H9 (cell line): Measurements from ENCODE around the gene FAM149B1. TPM values are rescaled to one million over a fixed set of nuclear protein-coding genes. Genes with fewer than 3 reads are reported as not detected.

Experiments
- DNase-seq: peaks from one replicate; pipeline ENCODE4 v3.0.0-alpha.2; 2017
- H2AFZ ChIP-seq: one replicate; pipeline ENCODE4 v1.6.1; 2013; ENCODE audit warnings: mild to moderate bottlenecking, low read length, control low read depth, moderate library complexity
- H2AK5ac ChIP-seq: 2 replicates; pipeline ENCODE4 v1.6.1; 2013; ENCODE audit warnings: low read length, control low read depth, mixed read lengths; ENCODE audit not compliant: insufficient read length
- H2BK120ac ChIP-seq: one replicate; pipeline ENCODE4 v1.6.1; 2013; ENCODE audit warnings: low read depth, mild to moderate bottlenecking, low read length, control low read depth, inconsistent platforms; ENCODE audit not compliant: poor library complexity, severe bottlenecking
- H2BK12ac ChIP-seq: 2 replicates; pipeline ENCODE4 v1.6.1; 2013; ENCODE audit warnings: low read length, control low read depth, mixed read lengths, low read depth; ENCODE audit not compliant: insufficient read length
- H2BK15ac ChIP-seq: 2 replicates; pipeline ENCODE4 v1.6.1; 2013; ENCODE audit warnings: low read depth, low read length, control low read depth
- H2BK20ac ChIP-seq: one replicate; pipeline ENCODE4 v1.6.1; 2013; ENCODE audit warnings: low read depth, mild to moderate bottlenecking, low read length, control low read depth, inconsistent platforms; ENCODE audit not compliant: poor library complexity, severe bottlenecking
- H2BK5ac ChIP-seq: 2 replicates; pipeline ENCODE4 v1.6.1; 2013; ENCODE audit warnings: low read length, control low read depth, mixed read lengths; ENCODE audit not compliant: insufficient read length
- H3K14ac ChIP-seq: 2 replicates; pipeline ENCODE4 v1.6.1; 2013; ENCODE audit warnings: low read length, control low read depth; ENCODE audit not compliant: insufficient read depth
- H3K18ac ChIP-seq: 2 replicates; pipeline ENCODE4 v1.6.1; 2013; ENCODE audit warnings: low read depth, mild to moderate bottlenecking, mixed read lengths, low read length, control low read depth; ENCODE audit not compliant: insufficient read length
- H3K23ac ChIP-seq: 2 replicates; pipeline ENCODE4 v1.6.1; 2013; ENCODE audit warnings: low read length, control low read depth, mixed read lengths, low read depth; ENCODE audit not compliant: insufficient read length
- H3K23me2 ChIP-seq: 2 replicates; pipeline ENCODE4 v1.6.1; 2013; ENCODE audit warnings: low read depth, mild to moderate bottlenecking, mixed read lengths, low read length, control low read depth; ENCODE audit not compliant: insufficient read length, poor library complexity, severe bottlenecking
- H3K27ac ChIP-seq: 2 replicates; pipeline ENCODE4 v1.5.1; 2013; ENCODE audit warnings: low read length, control low read depth, mixed read lengths, low read depth; ENCODE audit not compliant: insufficient read length
- H3K27me3 ChIP-seq: 2 replicates; pipeline ENCODE4 v1.6.1; 2013; ENCODE audit warnings: low read length, control low read depth, inconsistent platforms; ENCODE audit not compliant: insufficient read depth
- H3K4ac ChIP-seq: 2 replicates; pipeline ENCODE4 v1.6.1; 2013; ENCODE audit warnings: low read depth, mild to moderate bottlenecking, control low read depth, inconsistent platforms, low read length, moderate library complexity
- H3K4me1 ChIP-seq: 2 replicates; pipeline ENCODE4 v1.6.1; 2013; ENCODE audit warnings: low read length, control low read depth, inconsistent platforms; ENCODE audit not compliant: insufficient read depth
- H3K4me2 ChIP-seq: 2 replicates; pipeline ENCODE4 v1.6.1; 2013; ENCODE audit warnings: low read length, control low read depth, mixed read lengths; ENCODE audit not compliant: insufficient read length, insufficient read depth
- H3K56ac ChIP-seq: 2 replicates; pipeline ENCODE4 v1.6.1; 2013; ENCODE audit warnings: low read depth, mild to moderate bottlenecking, mixed read lengths, low read length, control low read depth; ENCODE audit not compliant: insufficient read length
- H3K79me1 ChIP-seq: 2 replicates; pipeline ENCODE4 v1.6.1; 2013; ENCODE audit warnings: low read depth, mild to moderate bottlenecking, moderate library complexity, low read length, control low read depth, inconsistent platforms; ENCODE audit not compliant: insufficient read depth, poor library complexity, severe bottlenecking
- H3K79me2 ChIP-seq: 2 replicates; pipeline ENCODE4 v1.6.1; 2013; ENCODE audit warnings: low read length, control low read depth, inconsistent platforms; ENCODE audit not compliant: insufficient read depth
- H3K9ac ChIP-seq: 2 replicates; pipeline ENCODE4 v1.6.1; 2013; ENCODE audit warnings: low read length, control low read depth, mixed read lengths; ENCODE audit not compliant: insufficient read length; ENCODE audit errors: extremely low read depth
- H3K9me3 ChIP-seq: one replicate; pipeline ENCODE4 v1.6.1; 2013; ENCODE audit warnings: low read depth, low read length, inconsistent platforms; ENCODE audit not compliant: control insufficient read depth
- H3T11ph ChIP-seq: one replicate; pipeline ENCODE4 v1.6.1; 2013; ENCODE audit warnings: mild to moderate bottlenecking, low read length, control low read depth, inconsistent platforms
- H4K20me1 ChIP-seq: one replicate; pipeline ENCODE4 v1.6.1; 2013; ENCODE audit not compliant: control insufficient read depth, insufficient read length, insufficient read depth
- H4K5ac ChIP-seq: 2 replicates; pipeline ENCODE4 v1.6.1; 2013; ENCODE audit warnings: low read depth, mild to moderate bottlenecking, mixed read lengths, low read length, control low read depth; ENCODE audit not compliant: insufficient read length
- H4K8ac ChIP-seq: replicated peaks from 2 replicates; pipeline ENCODE4 v1.6.1; 2013; ENCODE audit warnings: low read length, control low read depth, mixed read lengths, low read depth; ENCODE audit not compliant: insufficient read length
- H4K91ac ChIP-seq: 2 replicates; pipeline ENCODE4 v1.6.1; 2013; ENCODE audit warnings: low read depth, mild to moderate bottlenecking, moderate library complexity, mixed read lengths, low read length, control low read depth; ENCODE audit not compliant: insufficient read length
- H3K27ac Mint-ChIP-seq, 3 experiments: 2 replicates in 2 of 3; 3 replicates in 1 of 3; pipeline ENCODE4 v1.8.0; 2020 to 2021; ENCODE audit warnings: mixed read lengths in 3 of 3, mild to moderate bottlenecking in 1 of 3, moderate library complexity in 1 of 3
- H3K27me3 Mint-ChIP-seq: 2 replicates; pipeline ENCODE4 v1.8.0; 2021; ENCODE audit warnings: low read depth, mild to moderate bottlenecking, moderate library complexity, mixed read lengths
- H3K36me3 Mint-ChIP-seq, 3 experiments: 2 replicates in 2 of 3; 3 replicates in 1 of 3; pipeline ENCODE4 v1.8.0; 2020 to 2021; ENCODE audit warnings: low read depth in 3 of 3, mixed read lengths in 3 of 3; ENCODE audit not compliant: insufficient read depth in 1 of 3
- H3K4me1 Mint-ChIP-seq, 2 experiments: 2 replicates each; pipeline ENCODE4 v1.8.0; 2020; ENCODE audit warnings: mixed read lengths in 2 of 2
- H3K4me3 Mint-ChIP-seq, 2 experiments: 2 replicates in 1 of 2; 3 replicates in 1 of 2; pipeline ENCODE4 v1.8.0; 2020 to 2021; ENCODE audit warnings: mild to moderate bottlenecking in 2 of 2, mixed read lengths in 2 of 2, moderate library complexity in 1 of 2
- H3K9me3 Mint-ChIP-seq, 2 experiments: 2 replicates in 1 of 2; 3 replicates in 1 of 2; pipeline ENCODE4 v1.8.0; 2020; ENCODE audit warnings: mild to moderate bottlenecking in 2 of 2, mixed read lengths in 2 of 2, moderate library complexity in 1 of 2
- WGBS: extraction: QIAGEN DNeasy Blood & Tissue Kit; methylation state at CpG from one replicate; pipeline ENCODE4 v1.1.7; 2013; ENCODE audit warnings: missing lambda C conversion rate, low lambda C conversion rate, mixed read lengths; ENCODE audit not compliant: insufficient read length; ENCODE audit errors: extremely low coverage; 5-methylcytosine and 5-hydroxymethylcytosine counted together
- total RNA-seq: library from RNA; stranded (reverse); gene quantifications from 2 replicates; pipeline ENCODE4 v1.2.1, GENCODE V29; 2021
- TF ChIP-seq, protein P1 (sequence below): fragments of 200-600 bp; sonication (generic); conservative IDR thresholded peaks from 3 replicates; pipeline ENCODE4 v1.8.0; 2021; ENCODE audit warnings: antibody characterized with exemption, mild to moderate bottlenecking

The FAM149B1 gene
- total RNA-seq, 1 experiment from 2014 or later, result 17.9 TPM

DNA sequence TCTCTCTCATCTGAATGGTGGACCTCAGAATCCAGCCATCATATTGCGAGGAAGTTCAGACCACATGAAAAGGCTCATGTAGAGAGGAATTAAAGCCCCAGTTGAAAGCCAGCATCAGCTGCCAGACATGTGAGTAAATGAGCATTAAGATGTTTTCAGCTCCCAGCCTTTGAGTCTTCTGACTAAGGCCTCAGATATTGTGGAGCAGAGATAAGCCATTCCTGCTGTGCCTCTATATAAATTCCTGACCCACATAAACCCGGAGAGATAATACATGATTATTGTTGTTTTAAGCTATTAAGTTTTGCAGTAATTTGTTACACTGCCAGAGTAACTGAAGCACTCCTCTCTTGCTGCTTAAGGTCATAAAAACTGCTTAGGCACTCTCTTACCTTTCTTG is 14.6 kb downstream of the FAM149B1 start:
- Mint-ChIP-seq H3K4me1 (no peaks in the 10 kb centered on the region), H3K36me3 (peaks cover 0 to 22% (median 15%) of the 10 kb centered on the region in 3 experiments; a peak in 6 of 7 replicates), H3K27ac (no peak overlapping the region), H3K4me3 (no peak overlapping the region), H3K9me3 (no peaks in the 10 kb centered on the region), H3K27me3 (no peaks in the 10 kb centered on the region)
- Histone ChIP-seq H2BK5ac (no peak overlapping the region), H3K79me1 (no peaks in the 10 kb centered on the region), H2AFZ (no peak overlapping the region), H2AK5ac (no peak overlapping the region), H2BK20ac (no peak overlapping the region), H3K56ac (no peak overlapping the region), H3K23ac (no peak overlapping the region), H3K4ac (no peak overlapping the region), H3K4me1 (no peaks in the 10 kb centered on the region), H3K9ac (no peak overlapping the region), H3K14ac (no peak overlapping the region), H3K9me3 (no peaks in the 10 kb centered on the region), H3K4me2 (no peak overlapping the region), H3K18ac (no peak overlapping the region), H4K8ac (no peak overlapping the region), H2BK12ac (no peak overlapping the region), H3K79me2 (no peaks in the 10 kb centered on the region), H2BK120ac (no peak overlapping the region), H3K27ac (no peak overlapping the region), H3K27me3 (no peaks in the 10 kb centered on the region), H4K91ac (no peak overlapping the region), H2BK15ac (no peak overlapping the region), H3T11ph (no peak overlapping the region), H4K5ac (no peak overlapping the region), H3K23me2 (no peaks in the 10 kb centered on the region), H4K20me1 (no peaks in the 10 kb centered on the region)
- WGBS, result no CpG with 5 or more reads among the region's 2 CpGs
- TF ChIP-seq, protein P1, sequence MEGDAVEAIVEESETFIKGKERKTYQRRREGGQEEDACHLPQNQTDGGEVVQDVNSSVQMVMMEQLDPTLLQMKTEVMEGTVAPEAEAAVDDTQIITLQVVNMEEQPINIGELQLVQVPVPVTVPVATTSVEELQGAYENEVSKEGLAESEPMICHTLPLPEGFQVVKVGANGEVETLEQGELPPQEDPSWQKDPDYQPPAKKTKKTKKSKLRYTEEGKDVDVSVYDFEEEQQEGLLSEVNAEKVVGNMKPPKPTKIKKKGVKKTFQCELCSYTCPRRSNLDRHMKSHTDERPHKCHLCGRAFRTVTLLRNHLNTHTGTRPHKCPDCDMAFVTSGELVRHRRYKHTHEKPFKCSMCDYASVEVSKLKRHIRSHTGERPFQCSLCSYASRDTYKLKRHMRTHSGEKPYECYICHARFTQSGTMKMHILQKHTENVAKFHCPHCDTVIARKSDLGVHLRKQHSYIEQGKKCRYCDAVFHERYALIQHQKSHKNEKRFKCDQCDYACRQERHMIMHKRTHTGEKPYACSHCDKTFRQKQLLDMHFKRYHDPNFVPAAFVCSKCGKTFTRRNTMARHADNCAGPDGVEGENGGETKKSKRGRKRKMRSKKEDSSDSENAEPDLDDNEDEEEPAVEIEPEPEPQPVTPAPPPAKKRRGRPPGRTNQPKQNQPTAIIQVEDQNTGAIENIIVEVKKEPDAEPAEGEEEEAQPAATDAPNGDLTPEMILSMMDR, result no peak
- DNase-seq, result no peak
